ENCODE measurements around the gene C3orf38.

DNA sequence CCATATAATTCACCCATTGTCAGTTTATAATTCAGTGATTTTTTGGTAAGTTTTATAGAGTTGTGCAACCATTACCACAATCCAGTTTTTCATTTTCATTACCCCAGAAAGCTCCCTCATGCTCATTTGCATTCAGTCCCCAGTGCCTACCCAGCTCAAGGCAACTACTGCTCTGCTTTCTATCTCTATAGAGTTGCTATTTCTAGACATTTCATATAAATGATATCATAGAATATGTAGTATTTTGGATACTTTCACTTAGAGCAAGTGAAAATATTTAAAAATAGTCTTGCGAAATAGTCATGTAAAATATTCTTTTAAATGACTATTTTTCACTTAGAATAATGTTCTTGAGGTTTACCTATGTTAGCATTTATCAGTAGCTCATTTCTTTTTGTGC, 48.6 kb upstream of the C3orf38 start:
- TF ChIP-seq YY1 (IDR thresholded peaks at IDR 0.05; ENCODE audit: low read depth) (no peak), TAF1 (IDR thresholded peaks at IDR 0.05; ENCODE audit: low read depth) (no peak), CREB1 (IDR thresholded peaks at IDR 0.05; ENCODE audit: low read depth) (no peak)
